PC-3 (cell line): Measurements from ENCODE around the gene FUT3. TPM values are rescaled to one million over a fixed set of nuclear protein-coding genes. Genes with fewer than 3 reads are reported as not detected.
A peak's percentile ranks its signal among the peaks of the same experiment; 100 is the strongest.

ENCODE experiments used
- ATAC-seq: fragments of 200-7000 bp; cut with Tn5 transposase; 2 replicates; pipeline ENCODE4 v1.9.1; 2020; ENCODE audit warnings: mild to moderate bottlenecking, moderate library complexity
- BruUV-seq: library from RNA; stranded (reverse); fragments of 400-500 nt; replicated peaks from 2 replicates; lab custom pipeline; 2021; lab: Mats Ljungman, UMichigan
- CTCF ChIA-PET: fragments of 300-600 bp; sonication (Branson Sonifier 250); formaldehyde crosslinking; loops from one replicate; lab custom pipeline; 2022; ENCODE audit warnings: antibody characterized with exemption; lab: Charles Lee
- POLR2A ChIA-PET: fragments of 300-600 bp; sonication (Branson Sonifier 250); formaldehyde crosslinking; loops from one replicate; lab custom pipeline; 2022; ENCODE audit warnings: antibody characterized with exemption; ENCODE audit not compliant: unreplicated experiment; lab: Charles Lee
- DNase-seq: peaks from one replicate; pipeline ENCODE4 v3.0.0-alpha.2; 2015
- H2AFZ ChIP-seq: fragments of 300-600 bp; sonication (generic); 2 replicates; pipeline ENCODE4 v1.6.0; 2016; ENCODE audit warnings: antibody characterized with exemption, low read length
- H3F3A ChIP-seq: fragments of 300-600 bp; sonication (generic); one replicate; pipeline ENCODE4 v1.6.0; 2017; ENCODE audit warnings: antibody characterized with exemption, low read length, control low read depth, mild to moderate bottlenecking; ENCODE audit not compliant: unreplicated experiment
- H3K27ac ChIP-seq: fragments of 300-600 bp; sonication (generic); 2 replicates; pipeline ENCODE4 v1.5.1; 2016; ENCODE audit warnings: mild to moderate bottlenecking, low read length
- H3K27me3 ChIP-seq: fragments of 300-600 bp; sonication (generic); 2 replicates; pipeline ENCODE4 v1.6.1; 2016; ENCODE audit warnings: low read length, mixed read lengths
- H3K36me3 ChIP-seq: fragments of 300-600 bp; sonication (generic); 2 replicates; pipeline ENCODE4 v1.6.1; 2016; ENCODE audit warnings: low read depth, mixed run types, low read length, mixed read lengths
- H3K4me1 ChIP-seq: fragments of 300-600 bp; sonication (generic); 2 replicates; pipeline ENCODE4 v1.5.1; 2016; ENCODE audit warnings: low read length; ENCODE audit not compliant: insufficient read depth
- H3K4me2 ChIP-seq: fragments of 300-600 bp; sonication (generic); 2 replicates; pipeline ENCODE4 v1.6.0; 2016; ENCODE audit warnings: low read length
- H3K4me3 ChIP-seq: fragments of 300-600 bp; sonication (generic); 2 replicates; pipeline ENCODE4 v1.5.1; 2016; ENCODE audit warnings: mild to moderate bottlenecking, low read length, mixed read lengths
- H3K79me2 ChIP-seq: fragments of 300-600 bp; sonication (generic); 2 replicates; pipeline ENCODE4 v1.6.1; 2017; ENCODE audit warnings: low read length, mixed read lengths
- H3K9ac ChIP-seq: fragments of 300-600 bp; sonication (generic); 2 replicates; pipeline ENCODE4 v1.6.0; 2016; ENCODE audit warnings: mild to moderate bottlenecking, low read length
- H3K9me2 ChIP-seq: fragments of 300-600 bp; sonication (generic); replicated peaks from 2 replicates; pipeline ENCODE4 v1.6.1; 2016; ENCODE audit warnings: mixed run types, low read length, mixed read lengths
- H3K9me3 ChIP-seq: fragments of 300-600 bp; sonication (generic); 2 replicates; pipeline ENCODE4 v1.6.1; 2016; ENCODE audit warnings: low read length, mixed read lengths
- H4K20me1 ChIP-seq: fragments of 300-600 bp; sonication (generic); 2 replicates; pipeline ENCODE4 v1.6.1; 2016; ENCODE audit warnings: low read length, mixed read lengths
- CTCF ChIP-seq: fragments of 300-600 bp; sonication (generic); conservative IDR thresholded peaks from 2 replicates; pipeline ENCODE4 v1.5.1; 2017; ENCODE audit warnings: antibody characterized with exemption, low read depth, mild to moderate bottlenecking, low read length
- EZH2 ChIP-seq: fragments of 300-600 bp; sonication (generic); IDR thresholded peaks from one replicate; pipeline ENCODE4 v1.6.1; 2017; ENCODE audit warnings: antibody characterized with exemption, mild to moderate bottlenecking, low read length; ENCODE audit not compliant: unreplicated experiment
- EZH2phosphoT487 ChIP-seq: fragments of 300-600 bp; sonication (generic); IDR thresholded peaks from 2 replicates; pipeline ENCODE4 v1.6.1; 2018; ENCODE audit warnings: mild to moderate bottlenecking, antibody characterized with exemption, low read length, borderline replicate concordance
- intact Hi-C: fragments of 100-400 bp; cut with micrococcal nuclease; formaldehyde crosslinking; loops from 2 replicates; pipeline ENCODE4 v1.9.0; 2023
- total RNA-seq: library from RNA; depleted of rRNA; stranded (reverse); fragments of >200 nt; gene quantifications from 2 replicates; pipeline ENCODE4 v1.2.3, GENCODE V29; 2014

Gene FUT3
- total RNA-seq, 1 experiment from 2014 or later: 7.7 TPM

DNA sequence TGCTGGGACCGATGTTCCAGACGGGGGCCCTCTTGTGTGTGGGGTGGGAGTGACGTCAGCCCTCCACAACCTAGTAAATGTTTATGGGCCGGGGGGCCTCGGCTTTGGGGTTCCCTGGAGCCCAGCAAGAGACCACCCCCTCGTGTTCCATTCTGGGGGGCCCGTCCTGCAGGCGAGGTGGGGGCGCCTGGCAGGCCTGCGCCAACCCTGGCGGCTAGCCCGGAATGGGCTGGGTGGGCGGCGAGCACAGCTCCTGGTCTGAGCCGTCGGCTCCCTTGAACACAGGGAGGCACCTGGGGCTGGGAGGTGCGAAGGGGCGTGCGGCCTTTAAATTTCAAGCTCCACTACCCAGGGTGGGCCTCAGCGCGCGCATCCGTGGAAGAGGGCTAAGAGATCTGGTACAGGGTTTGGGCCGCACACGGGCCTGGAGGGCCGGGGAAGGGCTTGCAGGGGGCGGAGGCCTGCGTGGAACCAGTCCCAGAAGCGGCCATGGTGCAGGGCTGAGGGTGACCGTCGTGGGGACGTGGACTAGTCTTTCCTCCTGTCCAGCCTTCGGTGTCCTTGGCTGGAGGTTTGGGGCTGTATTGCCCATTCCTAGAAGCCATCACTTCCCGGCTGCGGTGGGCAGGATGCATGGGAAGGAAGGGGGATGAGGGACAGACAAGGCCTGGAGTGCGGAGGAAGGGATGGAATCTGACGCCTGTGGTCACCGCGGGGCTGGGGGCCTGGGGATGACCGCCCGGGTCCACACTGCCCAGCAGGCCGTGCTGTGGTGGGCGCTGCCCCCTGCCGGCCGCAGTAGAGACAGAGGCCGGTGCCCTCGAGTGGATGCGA lies 40.9 kb upstream of the FUT3 start:
- H3K4me1 ChIP-seq: no peaks in the 10 kb centered on the region
- H3K4me3 ChIP-seq: no peak overlapping the region
- H3K4me2 ChIP-seq: no peak overlapping the region
- no peaks in the 10 kb centered on the region for H4K20me1 ChIP-seq
- intact Hi-C loops: loop anchor here (1.0 to 5.0 kb wide), 3 partner anchors 70 to 119 kb away; partner anchors contain the start of gene NRTN
- peak; percentile 76 for ATAC-seq
- H3K79me2 ChIP-seq: no peaks in the 10 kb centered on the region
- peak; percentile 60 for DNase-seq
- H3K27me3 ChIP-seq: 0 out of 2 replicates have a peak, but pooled peaks cover 4% of the 10 kb centered on the region
- H3K9ac ChIP-seq: no peak overlapping the region
- no peaks in the 10 kb centered on the region for H3K9me2 ChIP-seq
- no peaks in the 10 kb centered on the region for H3F3A ChIP-seq
- CTCF ChIA-PET: interaction anchor here (0.6 to 2.9 kb wide), 2 partner anchors 71 to 88 kb away, joined by 5 to 23 read pairs; partner anchors contain the start of gene NRTN
- peak; percentile 96 for TF ChIP-seq CTCF
- TF ChIP-seq EZH2: no peak
- no peak for TF ChIP-seq EZH2phosphoT487
- POLR2A ChIA-PET: no interaction called here
- H3K36me3 ChIP-seq: peaks cover 6% of the 10 kb centered on the region; the same call in 1 of the 2 replicates
- H3K9me3 ChIP-seq: no peaks in the 10 kb centered on the region
- H2AFZ ChIP-seq: no peak overlapping the region
- H3K27ac ChIP-seq: no peak overlapping the region
- no TSS peak for BruUV-seq

DNA sequence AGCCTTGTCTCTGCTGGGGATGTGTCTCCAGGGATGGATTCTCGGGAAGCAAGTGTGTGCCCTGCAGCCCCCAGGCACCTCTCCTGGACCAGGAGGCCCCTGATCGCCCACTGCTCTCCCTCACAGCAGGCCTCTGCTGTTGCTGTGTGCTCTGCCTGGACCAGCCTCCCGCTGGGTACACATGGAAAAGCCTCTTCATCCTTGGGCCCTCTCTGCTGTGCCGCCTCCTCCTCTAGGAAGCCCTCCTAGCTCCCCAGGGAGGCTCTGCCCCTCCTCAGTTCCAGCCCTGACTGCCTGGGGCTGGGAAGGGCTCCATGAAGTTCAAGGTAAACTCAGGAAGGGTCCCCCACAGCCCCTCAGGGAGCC lies 40.3 kb upstream of the FUT3 start:
- H3K27ac ChIP-seq: no peak overlapping the region
- H2AFZ ChIP-seq: no peak overlapping the region
- BruUV-seq: no TSS peak
- no peaks in the 10 kb centered on the region for H3K9me2 ChIP-seq
- no peak overlapping the region for H3K9ac ChIP-seq
- no peaks in the 10 kb centered on the region for H3F3A ChIP-seq
- ATAC-seq: no peak
- 0 out of 2 replicates have a peak, but pooled peaks cover 4% of the 10 kb centered on the region for H3K27me3 ChIP-seq
- intact Hi-C loops: loop anchor here (5.0 kb wide), 1 partner anchor 69 kb away; no protein-coding TSS in a partner anchor
- H3K79me2 ChIP-seq: no peaks in the 10 kb centered on the region
- peaks cover 3% of the 10 kb centered on the region; the same call in 1 of the 2 replicates for H3K36me3 ChIP-seq
- no peaks in the 10 kb centered on the region for H4K20me1 ChIP-seq
- POLR2A ChIA-PET: interaction anchor here (0.6 kb wide), 1 partner anchor 533 kb away, joined by 6 read pairs; no protein-coding TSS in a partner anchor
- CTCF ChIA-PET: interaction anchor here (2.9 kb wide), 1 partner anchor 87 kb away, joined by 23 read pairs; the partner anchor contains the start of gene NRTN
- DNase-seq: no peak
- H3K4me1 ChIP-seq: no peaks in the 10 kb centered on the region
- no peak for TF ChIP-seq CTCF
- no peak for TF ChIP-seq EZH2phosphoT487
- TF ChIP-seq EZH2: no peak
- no peak overlapping the region for H3K4me2 ChIP-seq
- no peak overlapping the region for H3K4me3 ChIP-seq
- no peaks in the 10 kb centered on the region for H3K9me3 ChIP-seq
